SK-N-SH treated with all-trans-retinoic acid at 6 μM for 48 hours (cell line): Measurements from ENCODE around the gene EPHX1.

Source experiments
- ARNTL ChIP-seq: fragments of 450-650 bp; formaldehyde crosslinking; IDR thresholded peaks from 2 replicates; pipeline ENCODE4 v1.5.0; 2020; ENCODE audit warnings: low read depth, mild to moderate bottlenecking, moderate library complexity, borderline replicate concordance
- CSRNP3 ChIP-seq: fragments of 250-450 bp; sonication (Bioruptor Pico); IDR thresholded peaks from 2 replicates; pipeline ENCODE4 v1.5.1; 2021; ENCODE audit warnings: mild to moderate bottlenecking, moderate library complexity
- ESRRG ChIP-seq: fragments of 250-450 bp; sonication (Bioruptor Pico); IDR thresholded peaks from 2 replicates; pipeline ENCODE4 v1.6.1; 2021; ENCODE audit warnings: mild to moderate bottlenecking
- OSR1 ChIP-seq: fragments of 250-450 bp; sonication (Bioruptor Pico); IDR thresholded peaks from 2 replicates; pipeline ENCODE4 v1.8.0; 2022; ENCODE audit warnings: moderate library complexity, mild to moderate bottlenecking, inconsistent platforms
- PATZ1 ChIP-seq: fragments of 250-450 bp; sonication (Bioruptor Pico); IDR thresholded peaks from 2 replicates; pipeline ENCODE4 v1.8.0; 2020; ENCODE audit warnings: mild to moderate bottlenecking, moderate library complexity, borderline replicate concordance
- POU6F1 ChIP-seq: fragments of 250-450 bp; sonication (Bioruptor Pico); IDR thresholded peaks from 2 replicates; pipeline ENCODE4 v1.8.0; 2021; ENCODE audit warnings: low read depth, mild to moderate bottlenecking, moderate library complexity, borderline replicate concordance
- ZC3H10 ChIP-seq: fragments of 250-450 bp; sonication (Bioruptor Pico); IDR thresholded peaks from 2 replicates; pipeline ENCODE4 v1.5.1; 2021; ENCODE audit warnings: mild to moderate bottlenecking, moderate library complexity
- ZFP3 ChIP-seq: fragments of 250-450 bp; sonication (Bioruptor Pico); IDR thresholded peaks from 2 replicates; pipeline ENCODE4 v1.5.0; 2020; ENCODE audit warnings: mild to moderate bottlenecking, moderate library complexity
- ZNF565 ChIP-seq: fragments of 450-650 bp; formaldehyde crosslinking; conservative IDR thresholded peaks from 2 replicates; pipeline ENCODE4 v1.5.0; 2020; ENCODE audit warnings: low read depth, mild to moderate bottlenecking, moderate library complexity

- TF ChIP-seq ARNTL (CRISPR knock-in tag) (no peak), PATZ1 (no peak), POU6F1 (CRISPR knock-in tag) (no peak), ZFP3 (CRISPR knock-in tag) (no peak), ZC3H10 (CRISPR knock-in tag) (no peak), ESRRG (CRISPR knock-in tag) (no peak), OSR1 (CRISPR knock-in tag) (no peak), CSRNP3 (CRISPR knock-in tag) (no peak), ZNF565 (no peak)
Observed at GRCh38 chr1:225879521-225880221, 69.7 kb downstream of the EPHX1 start.
